Measurements from ENCODE around the gene TAPT1.
A peak's percentile ranks its signal among the peaks of the same experiment; 100 is the strongest.
"Not testable (repeated sequence)": the region's sequence is repeated elsewhere in the genome, so short reads cannot be mapped to it uniquely, and the experiment has no call there.

TAPT1 gene

GRCh38 chr4:16225863-16226815 lies at the start of gene TAPT1:
TSS of gene TAPT1 (minus strand) at chr4:16226471. CDS start at chr4:16226457, 14 bp downstream.
- TF ChIP-seq, protein P1, sequence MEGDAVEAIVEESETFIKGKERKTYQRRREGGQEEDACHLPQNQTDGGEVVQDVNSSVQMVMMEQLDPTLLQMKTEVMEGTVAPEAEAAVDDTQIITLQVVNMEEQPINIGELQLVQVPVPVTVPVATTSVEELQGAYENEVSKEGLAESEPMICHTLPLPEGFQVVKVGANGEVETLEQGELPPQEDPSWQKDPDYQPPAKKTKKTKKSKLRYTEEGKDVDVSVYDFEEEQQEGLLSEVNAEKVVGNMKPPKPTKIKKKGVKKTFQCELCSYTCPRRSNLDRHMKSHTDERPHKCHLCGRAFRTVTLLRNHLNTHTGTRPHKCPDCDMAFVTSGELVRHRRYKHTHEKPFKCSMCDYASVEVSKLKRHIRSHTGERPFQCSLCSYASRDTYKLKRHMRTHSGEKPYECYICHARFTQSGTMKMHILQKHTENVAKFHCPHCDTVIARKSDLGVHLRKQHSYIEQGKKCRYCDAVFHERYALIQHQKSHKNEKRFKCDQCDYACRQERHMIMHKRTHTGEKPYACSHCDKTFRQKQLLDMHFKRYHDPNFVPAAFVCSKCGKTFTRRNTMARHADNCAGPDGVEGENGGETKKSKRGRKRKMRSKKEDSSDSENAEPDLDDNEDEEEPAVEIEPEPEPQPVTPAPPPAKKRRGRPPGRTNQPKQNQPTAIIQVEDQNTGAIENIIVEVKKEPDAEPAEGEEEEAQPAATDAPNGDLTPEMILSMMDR (conservative IDR thresholded peaks at IDR 0.05; ENCODE audit: low read depth, low read length): no peak
- H3K4me3 ChIP-seq (IDR thresholded peaks at IDR 0.05; ENCODE audit: insufficient read depth, low read depth, low read length): peak within 1 kb of the TSS; percentile 59
- peaks cover 21% of the 10 kb centered on the region for H3K4me1 ChIP-seq (ENCODE audit: low read depth, poor library complexity, severe bottlenecking)
- peak within 1 kb of the TSS; percentile 78 for H2AFZ ChIP-seq (ENCODE audit: low read depth)
- peaks cover 23% of the 10 kb centered on the region for H3K79me2 ChIP-seq (ENCODE audit: insufficient read depth, low read depth)
- H4K20me1 ChIP-seq (ENCODE audit: insufficient read depth): no peaks in the 10 kb centered on the region
- H3K36me3 ChIP-seq (ENCODE audit: insufficient read depth): no peaks in the 10 kb centered on the region
- peak within 1 kb of the TSS; percentile 97 for H3K4me2 ChIP-seq
- H3K9ac ChIP-seq: peak within 1 kb of the TSS; percentile 67
- no peaks in the 10 kb centered on the region for H3K27me3 ChIP-seq (ENCODE audit: insufficient read depth, low read depth)
- peak within 1 kb of the TSS; percentile 44 for H3K27ac ChIP-seq

DNA sequence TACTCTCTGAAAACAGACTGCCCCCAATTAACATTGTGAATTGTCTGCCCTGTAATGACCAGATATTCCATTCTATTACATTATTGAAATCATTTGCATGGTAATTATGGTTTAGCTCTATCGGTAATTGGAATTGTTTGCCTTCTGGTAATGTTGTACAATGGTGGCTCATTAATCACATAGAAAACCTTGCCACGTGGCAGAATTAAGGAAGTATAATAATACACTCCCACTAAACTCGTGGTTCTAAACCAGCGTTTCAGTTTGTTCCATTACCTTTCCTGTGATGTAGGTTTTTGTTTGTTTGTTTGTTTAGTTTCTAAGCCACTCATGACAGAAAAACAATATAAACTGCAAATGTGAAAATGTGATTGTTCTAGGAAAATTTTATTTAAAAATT lies 45.1 kb upstream of the TAPT1 start:
- Histone ChIP-seq H3K27ac (no peak overlapping the region), H3K27me3 (ENCODE audit: insufficient read depth, low read depth) (no peaks in the 10 kb centered on the region), H3K4me2 (no peak overlapping the region), H2AFZ (ENCODE audit: low read depth) (no peak overlapping the region), H3K36me3 (ENCODE audit: insufficient read depth) (no peaks in the 10 kb centered on the region), H3K79me2 (ENCODE audit: insufficient read depth, low read depth) (no peaks in the 10 kb centered on the region), H3K4me3 (IDR thresholded peaks at IDR 0.05; ENCODE audit: insufficient read depth, low read depth, low read length) (no peak overlapping the region), H4K20me1 (ENCODE audit: insufficient read depth) (no peaks in the 10 kb centered on the region), H3K4me1 (ENCODE audit: low read depth, poor library complexity, severe bottlenecking) (no peaks in the 10 kb centered on the region), H3K9ac (no peak overlapping the region)
- TF ChIP-seq, protein P1 (conservative IDR thresholded peaks at IDR 0.05; ENCODE audit: low read depth, low read length): no peak

DNA sequence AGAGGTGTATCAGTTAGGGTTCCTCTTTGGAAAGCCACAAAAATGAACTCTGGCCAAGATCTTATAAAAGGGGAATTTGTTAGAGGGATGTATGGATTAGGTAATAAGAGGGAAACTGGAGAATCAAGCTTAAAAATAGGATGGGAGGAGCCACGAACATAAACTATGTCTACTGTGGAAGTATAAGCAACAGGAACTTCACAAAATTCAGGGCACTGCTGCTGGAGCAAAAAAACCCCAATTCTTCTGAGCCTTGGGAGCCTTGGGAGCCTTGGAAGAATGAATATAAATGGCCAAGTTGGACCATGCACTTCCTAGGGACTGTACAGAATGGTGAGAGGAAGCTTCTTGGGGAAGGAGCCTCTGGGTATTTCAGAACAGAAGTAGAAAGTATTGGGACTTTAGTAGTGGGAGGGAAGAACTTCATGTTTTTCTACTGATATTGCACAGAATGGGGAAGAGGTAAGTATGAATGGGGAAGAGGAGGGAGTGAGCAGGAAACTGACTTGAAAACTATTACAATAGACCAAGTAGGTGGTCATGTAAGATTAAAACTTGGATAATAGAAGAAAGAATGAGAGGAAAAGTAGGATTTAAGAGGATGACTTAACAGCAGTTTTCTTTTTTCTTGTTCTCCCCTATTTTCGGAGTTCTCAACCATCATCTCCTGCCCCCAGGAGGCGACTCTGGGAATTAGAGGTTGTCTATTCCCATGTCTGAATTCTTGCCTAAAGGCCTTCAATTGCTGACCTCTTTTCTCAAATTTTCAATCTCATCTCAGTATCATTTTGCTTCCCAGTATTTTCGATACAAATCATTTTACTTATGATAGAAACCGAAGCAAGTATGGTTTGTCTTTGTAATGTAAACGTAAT lies 44.4 kb upstream of the TAPT1 start:
- Histone ChIP-seq H3K27me3 (ENCODE audit: insufficient read depth, low read depth) (no peaks in the 10 kb centered on the region), H3K79me2 (ENCODE audit: insufficient read depth, low read depth) (no peaks in the 10 kb centered on the region), H4K20me1 (ENCODE audit: insufficient read depth) (no peaks in the 10 kb centered on the region), H3K4me2 (no peak overlapping the region), H2AFZ (ENCODE audit: low read depth) (no peak overlapping the region), H3K4me1 (ENCODE audit: low read depth, poor library complexity, severe bottlenecking) (no peaks in the 10 kb centered on the region), H3K9ac (no peak overlapping the region), H3K4me3 (IDR thresholded peaks at IDR 0.05; ENCODE audit: insufficient read depth, low read depth, low read length) (no peak overlapping the region), H3K36me3 (ENCODE audit: insufficient read depth) (no peaks in the 10 kb centered on the region), H3K27ac (no peak overlapping the region)
- TF ChIP-seq, protein P1 (conservative IDR thresholded peaks at IDR 0.05; ENCODE audit: low read depth, low read length): no peak

DNA sequence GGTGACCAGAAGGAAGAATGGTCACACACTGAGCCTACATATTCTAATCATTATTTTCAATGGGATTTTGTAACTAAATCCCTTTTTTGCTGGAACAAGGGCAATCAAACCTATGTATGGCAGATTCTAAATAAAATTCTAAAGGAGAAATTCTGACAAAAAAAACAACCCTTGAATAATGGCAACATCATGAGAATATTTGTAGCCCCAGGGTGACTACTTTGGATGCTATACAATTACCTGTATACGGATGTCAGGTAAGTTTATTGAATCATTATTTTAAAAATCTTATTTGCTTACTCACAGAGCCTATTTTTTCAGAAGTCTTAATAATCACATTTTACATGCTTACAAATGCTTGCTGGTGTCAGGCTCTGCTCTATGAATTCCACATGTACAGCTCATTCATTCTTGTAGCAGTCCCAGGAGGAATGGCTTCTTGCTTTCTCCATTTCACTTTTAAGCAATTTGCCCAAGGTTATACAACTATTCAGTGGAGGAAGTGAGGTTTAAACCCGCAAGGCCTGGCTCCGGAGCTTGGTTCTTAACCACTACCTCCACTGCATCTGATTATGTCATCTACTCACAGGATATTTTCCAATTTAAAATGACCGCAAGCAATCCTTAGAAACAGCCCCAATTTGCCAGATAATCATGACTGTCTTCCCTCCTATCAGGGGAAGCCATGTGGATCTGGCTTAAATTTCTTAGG lies 43.6 kb upstream of the TAPT1 start:
- not testable (repeated sequence) for H3K79me2 ChIP-seq (ENCODE audit: insufficient read depth, low read depth); H3K4me3 ChIP-seq (IDR thresholded peaks at IDR 0.05; ENCODE audit: insufficient read depth, low read depth, low read length); H2AFZ ChIP-seq (ENCODE audit: low read depth); H3K36me3 ChIP-seq (ENCODE audit: insufficient read depth); H3K27me3 ChIP-seq (ENCODE audit: insufficient read depth, low read depth); H4K20me1 ChIP-seq (ENCODE audit: insufficient read depth); H3K4me2 ChIP-seq; H3K4me1 ChIP-seq (ENCODE audit: low read depth, poor library complexity, severe bottlenecking); H3K9ac ChIP-seq; H3K27ac ChIP-seq
